Measurements from ENCODE around the gene CMIP.

Gene CMIP

GRCh38 chr16:81752225-81752875, 307.7 kb downstream of the CMIP start:
- no peak for DNase-seq (ENCODE audit: low spot score)

GRCh38 chr16:81752876-81753227, 308.2 kb downstream of the CMIP start:
- no peak for DNase-seq (ENCODE audit: low spot score)

- no peak for DNase-seq (ENCODE audit: low spot score)
These were observed 310.2 kb downstream of the CMIP start for GRCh38 chr16:81754858-81755257.

GRCh38 chr16:81755915-81756614, 311.5 kb downstream of the CMIP start:
- DNase-seq (ENCODE audit: low spot score): no peak

GRCh38 chr16:81756615-81757356, 312.2 kb downstream of the CMIP start:
- no peak for DNase-seq (ENCODE audit: low spot score)

GRCh38 chr16:81758376-81758775, 313.8 kb downstream of the CMIP start:
- DNase-seq (ENCODE audit: low spot score): no peak
